Measurements from ENCODE around the gene VRK1.

Gene VRK1

GRCh38 chr14:96928779-96929380 is 131.7 kb downstream of the VRK1 start:
- no peak for DNase-seq

GRCh38 chr14:96929950-96930349 is 132.8 kb downstream of the VRK1 start:
- no peak for DNase-seq

- DNase-seq = no peak
These were observed 133.3 kb downstream of the VRK1 start for GRCh38 chr14:96930526-96930925.

Measured in activated CD8-positive, alpha-beta memory T cell treated with anti-CD3 and anti-CD28 coated beads, Interleukin-2, amount 50 U/mL, for 48 hours (primary cell).